Dedifferentiated amniotic fluid mesenchymal stem cell (primary cell): ENCODE data around the gene SHROOM3.
A peak's percentile ranks its signal among the peaks of the same experiment; 100 is the strongest.
"Not testable (repeated sequence)": the region's sequence is repeated elsewhere in the genome, so short reads cannot be mapped to it uniquely, and the experiment has no call there.

ENCODE experiments used
- DNase-seq: peaks from one replicate; pipeline ENCODE4 v3.0.0-alpha.2; 2016; ENCODE audit errors: extremely low spot score

The SHROOM3 gene

GRCh38 chr4:76434901-76435527 is at the start of gene SHROOM3:
Gene SHROOM3 (plus strand): TSS chr4:76435229. CDS start chr4:76436053, 824 bp downstream.
- DNase-seq = no peak

GRCh38 chr4:76385974-76386373 is 49.1 kb upstream of the SHROOM3 start:
- no peak for DNase-seq

- no peak for DNase-seq
Observed at GRCh38 chr4:76386566-76387305, 48.3 kb upstream of the SHROOM3 start.

- no peak for DNase-seq
Observed at GRCh38 chr4:76388160-76388908, 46.7 kb upstream of the SHROOM3 start.

- no peak for DNase-seq
Observed at GRCh38 chr4:76401654-76402053, 33.4 kb upstream of the SHROOM3 start.

GRCh38 chr4:76406081-76406480 is 28.9 kb upstream of the SHROOM3 start:
- no peak for DNase-seq

GRCh38 chr4:76407440-76408119 is 27.4 kb upstream of the SHROOM3 start:
- no peak for DNase-seq

GRCh38 chr4:76410636-76411035 is 24.4 kb upstream of the SHROOM3 start:
- DNase-seq = no peak

- no peak for DNase-seq
Observed at GRCh38 chr4:76420188-76420761, 14.8 kb upstream of the SHROOM3 start.

- DNase-seq = no peak
Observed at GRCh38 chr4:76420762-76421581, 14.1 kb upstream of the SHROOM3 start, which contains the start of gene CCDC158. Gene CCDC158 (minus strand): TSS chr4:76421141. CDS start chr4:76403207, 17,934 bp downstream.

- not testable (repeated sequence) for DNase-seq
Observed at GRCh38 chr4:76423159-76423558, 11.9 kb upstream of the SHROOM3 start.

- DNase-seq = no peak
Observed at GRCh38 chr4:76426272-76426671, 8.8 kb upstream of the SHROOM3 start.

- DNase-seq = no peak
Observed at GRCh38 chr4:76429636-76430035, 5.4 kb upstream of the SHROOM3 start.

GRCh38 chr4:76430519-76431388 is 4.3 kb upstream of the SHROOM3 start:
- DNase-seq = peak; percentile 50

GRCh38 chr4:76435528-76436319 is 695 bp downstream of the SHROOM3 start:
- DNase-seq = no peak

GRCh38 chr4:76439491-76439890 is 4.5 kb downstream of the SHROOM3 start:
- DNase-seq = no peak

GRCh38 chr4:76441881-76442280 is 6.9 kb downstream of the SHROOM3 start:
- DNase-seq = no peak

GRCh38 chr4:76442807-76443206 is 7.8 kb downstream of the SHROOM3 start:
- DNase-seq = no peak

GRCh38 chr4:76443376-76443775 is 8.3 kb downstream of the SHROOM3 start:
- no peak for DNase-seq
